ENCODE results near the gene DPYD.

DNA sequence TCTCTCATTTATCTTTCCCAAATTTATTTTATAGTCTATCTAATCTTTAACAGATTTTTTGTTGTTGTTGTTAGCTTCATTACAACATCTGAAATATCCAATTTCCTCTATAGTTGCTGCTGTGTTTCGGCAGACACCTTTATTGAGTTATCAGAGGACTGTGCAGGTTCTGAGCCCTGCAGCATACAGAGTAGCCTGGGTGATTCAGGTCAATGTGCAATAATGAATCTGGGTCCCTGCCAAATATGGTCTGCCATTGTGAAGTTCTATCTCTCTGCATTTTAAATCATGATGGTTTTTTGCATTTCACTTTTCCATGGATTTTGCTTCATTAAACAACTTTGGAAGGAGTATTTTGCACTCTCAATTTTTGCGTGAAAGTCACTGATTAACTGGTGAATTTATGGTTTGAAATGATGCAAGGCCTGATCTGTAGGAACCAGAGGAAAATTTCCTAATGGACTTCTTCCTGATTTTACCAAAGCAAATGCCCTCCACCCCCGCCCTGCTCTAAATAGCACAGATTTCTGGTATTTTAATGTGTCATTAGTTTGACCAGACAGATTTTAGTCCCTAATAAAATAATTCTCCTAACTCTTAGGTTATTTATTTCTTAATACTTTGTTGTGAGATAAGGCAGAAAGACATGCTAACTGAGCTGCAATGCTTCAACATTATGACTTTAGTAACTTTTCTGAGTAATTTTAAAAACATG is 797.0 kb downstream of the DPYD start:
- TF ChIP-seq, protein P1, sequence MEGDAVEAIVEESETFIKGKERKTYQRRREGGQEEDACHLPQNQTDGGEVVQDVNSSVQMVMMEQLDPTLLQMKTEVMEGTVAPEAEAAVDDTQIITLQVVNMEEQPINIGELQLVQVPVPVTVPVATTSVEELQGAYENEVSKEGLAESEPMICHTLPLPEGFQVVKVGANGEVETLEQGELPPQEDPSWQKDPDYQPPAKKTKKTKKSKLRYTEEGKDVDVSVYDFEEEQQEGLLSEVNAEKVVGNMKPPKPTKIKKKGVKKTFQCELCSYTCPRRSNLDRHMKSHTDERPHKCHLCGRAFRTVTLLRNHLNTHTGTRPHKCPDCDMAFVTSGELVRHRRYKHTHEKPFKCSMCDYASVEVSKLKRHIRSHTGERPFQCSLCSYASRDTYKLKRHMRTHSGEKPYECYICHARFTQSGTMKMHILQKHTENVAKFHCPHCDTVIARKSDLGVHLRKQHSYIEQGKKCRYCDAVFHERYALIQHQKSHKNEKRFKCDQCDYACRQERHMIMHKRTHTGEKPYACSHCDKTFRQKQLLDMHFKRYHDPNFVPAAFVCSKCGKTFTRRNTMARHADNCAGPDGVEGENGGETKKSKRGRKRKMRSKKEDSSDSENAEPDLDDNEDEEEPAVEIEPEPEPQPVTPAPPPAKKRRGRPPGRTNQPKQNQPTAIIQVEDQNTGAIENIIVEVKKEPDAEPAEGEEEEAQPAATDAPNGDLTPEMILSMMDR (IDR thresholded peaks at IDR 0.05) = no peak
- TF ChIP-seq EP300 (IDR thresholded peaks at IDR 0.05) = no peak

Measured in tibial nerve (tissue), 4 donors.